ENCODE measurements around the gene CFAP99.

- TF ChIP-seq SIN3A (conservative IDR thresholded peaks at IDR 0.05 in 1 of 2, IDR thresholded peaks at IDR 0.05 in 1 of 2; ENCODE audit: low read depth in 1 of 2, low read length in 2 of 2): no peak
- no peak for TF ChIP-seq POLR2A (IDR thresholded peaks at IDR 0.05; ENCODE audit: control extremely low read depth in 1 of 2, low read depth in 2 of 2, low read length in 2 of 2)
- no peak for TF ChIP-seq EZH2 (IDR thresholded peaks at IDR 0.05; ENCODE audit: low read depth, low read length, severe bottlenecking)
- TF ChIP-seq TAF1 (IDR thresholded peaks at IDR 0.05; ENCODE audit: low read depth, low read length): no peak
- TF ChIP-seq GABPA (IDR thresholded peaks at IDR 0.05; ENCODE audit: borderline replicate concordance, insufficient read depth, low read length): no peak
- no peak for TF ChIP-seq CTCF (IDR thresholded peaks at IDR 0.05; ENCODE audit: control extremely low read depth in 1 of 3, insufficient read depth in 1 of 3, low read depth in 1 of 3, low read length in 3 of 3)
- TF ChIP-seq CEBPB (IDR thresholded peaks at IDR 0.05; ENCODE audit: low read depth, low read length): no peak
- no peak for TF ChIP-seq FOSL1 (IDR thresholded peaks at IDR 0.05; ENCODE audit: insufficient read depth, low read depth, low read length)
- TF ChIP-seq ATF2 (IDR thresholded peaks at IDR 0.05; ENCODE audit: low read length): no peak
- no peak for TF ChIP-seq MAX (IDR thresholded peaks at IDR 0.05)
- no peak for TF ChIP-seq SP1 (IDR thresholded peaks at IDR 0.05; ENCODE audit: low read depth, low read length)
- TF ChIP-seq YY1 (IDR thresholded peaks at IDR 0.05; ENCODE audit: low read depth, low read length): no peak
Observed at GRCh38 chr4:2400841-2401609, 17.7 kb upstream of the CFAP99 start.

All from H1 (cell line).